ENCODE measurements around the gene LSS.
"Not testable (repeated sequence)": the region's sequence is repeated elsewhere in the genome, so short reads cannot be mapped to it uniquely, and the experiment has no call there.

Gene LSS

GRCh38 chr21:46185716-46186115, 42.9 kb downstream of the LSS start:
- no peak for DNase-seq (ENCODE audit: low read depth in 2 of 2)

DNA sequence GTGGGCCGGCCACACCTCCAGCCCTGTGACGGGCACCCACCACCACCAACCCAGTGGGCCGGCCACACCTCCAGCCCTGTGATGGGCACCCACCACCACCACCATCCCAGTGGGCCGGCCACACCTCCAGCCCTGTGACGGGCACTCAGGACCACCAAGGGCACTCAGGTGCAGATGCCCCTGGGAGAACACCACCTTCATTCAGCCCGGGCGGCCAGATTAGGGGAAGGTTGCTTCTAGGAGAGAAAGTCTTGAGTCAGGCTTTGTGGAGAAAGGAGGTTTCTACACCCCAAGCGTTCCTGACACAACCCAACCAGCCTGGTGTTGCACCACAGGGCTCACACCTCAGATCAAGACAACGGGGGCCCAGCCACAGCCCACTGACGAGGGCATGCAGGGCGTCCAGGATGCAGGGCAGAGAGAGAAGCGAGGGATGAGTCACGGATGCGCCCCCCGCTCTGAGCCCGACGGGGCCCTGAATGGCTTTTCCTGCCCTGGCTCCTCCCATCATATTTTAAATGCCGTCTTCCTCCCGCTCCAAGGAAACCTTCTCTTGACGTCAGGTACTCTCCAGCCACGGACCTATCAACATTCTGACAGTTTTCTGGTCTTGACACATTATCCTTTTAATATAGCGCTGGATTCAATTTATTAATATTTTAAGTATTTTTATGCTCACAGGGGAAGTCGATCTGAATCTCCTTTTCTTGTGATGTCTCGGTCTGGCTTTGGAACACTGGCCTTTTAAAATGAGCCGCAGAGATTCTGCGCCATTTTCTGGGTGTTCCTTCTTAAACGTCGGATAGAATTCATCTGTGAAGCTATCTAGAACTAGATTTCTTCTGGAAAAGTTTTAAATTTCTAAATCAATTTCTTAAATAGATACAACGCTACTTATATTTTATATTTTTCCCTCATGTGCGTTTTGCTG, 43.7 kb downstream of the LSS start:
- DNase-seq (ENCODE audit: low read depth in 2 of 2): peak; percentile 44 to 66

GRCh38 chr21:46183910-46184624, 44.5 kb downstream of the LSS start, which contains the start of gene SPATC1L:
SPATC1L (minus strand) TSS chr21:46184459; CDS start chr21:46182816, 1,643 bp downstream.
- DNase-seq (ENCODE audit: low read depth in 2 of 2): peak in 1 of 2 donors; percentile 53

- not testable (repeated sequence) for DNase-seq (ENCODE audit: low read depth in 2 of 2)
These were observed 45.2 kb downstream of the LSS start for GRCh38 chr21:46183337-46183909.

DNA sequence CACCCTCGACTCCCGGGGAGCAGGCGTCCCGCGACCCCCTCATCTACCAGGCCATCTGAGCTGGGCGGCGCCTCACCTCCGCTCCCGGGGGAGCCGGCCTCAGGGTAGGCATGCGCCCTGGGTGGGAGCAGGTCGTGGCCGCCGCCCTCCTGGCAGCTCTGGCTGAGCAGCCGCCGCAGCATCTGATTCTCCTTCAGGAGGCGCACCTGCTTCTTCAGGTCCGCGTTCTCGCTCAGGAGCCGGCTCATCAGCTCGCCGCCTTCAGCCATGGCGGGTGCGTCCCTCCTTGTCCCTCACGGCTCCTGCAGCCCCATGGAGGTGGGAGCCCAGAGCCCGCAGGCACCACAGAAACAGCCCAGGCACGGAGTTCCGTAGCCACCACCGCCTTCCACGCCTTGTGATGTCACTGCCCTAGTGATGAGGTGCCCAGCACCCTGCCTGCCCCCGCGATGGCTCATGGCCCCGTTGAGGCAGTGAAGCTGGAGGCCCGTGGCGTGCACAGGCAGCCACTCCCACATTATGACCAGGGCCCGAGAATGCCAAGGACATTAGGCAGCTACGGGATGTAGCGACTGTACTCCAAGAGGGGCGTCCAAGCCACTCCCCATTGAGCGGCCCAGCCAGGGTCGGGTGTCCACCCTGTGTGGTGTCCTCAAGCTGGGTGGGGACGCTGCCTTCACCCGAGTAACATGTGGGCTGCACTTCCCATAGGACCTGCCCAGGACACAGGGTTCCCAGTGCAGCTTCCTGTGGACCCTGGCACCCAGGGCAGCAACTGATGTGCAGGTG, 45.8 kb downstream of the LSS start:
- DNase-seq (ENCODE audit: low read depth in 2 of 2): no peak

DNA sequence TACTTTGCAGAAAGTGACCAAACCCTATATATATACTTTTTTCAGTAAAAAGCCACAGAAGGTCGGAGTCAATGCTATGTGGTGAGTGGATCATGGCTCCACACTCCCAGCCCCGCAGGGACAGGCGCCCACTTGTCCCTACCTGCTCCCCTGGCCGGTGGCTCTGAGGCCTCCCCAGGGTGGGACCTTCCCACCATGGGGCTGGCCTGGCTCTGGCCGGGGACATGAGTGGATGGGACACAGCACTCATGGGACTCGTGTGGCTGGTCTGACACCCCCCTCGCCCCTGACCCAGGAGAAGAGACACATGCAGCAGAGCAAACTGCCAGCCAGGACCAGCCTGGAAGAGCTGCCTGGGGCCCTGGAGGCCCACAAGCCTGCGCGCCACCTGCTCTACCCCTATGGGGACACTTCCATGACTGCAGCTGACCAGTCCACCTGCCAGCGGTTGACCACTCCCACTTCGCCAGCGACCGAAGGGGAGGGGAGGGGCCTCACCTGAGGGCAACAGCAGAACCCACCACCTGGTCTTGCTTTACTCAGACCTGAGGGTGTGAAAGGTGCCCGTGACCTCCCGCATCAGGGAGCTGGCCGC, 46.5 kb downstream of the LSS start:
- DNase-seq (ENCODE audit: low read depth in 2 of 2): no peak

DNA sequence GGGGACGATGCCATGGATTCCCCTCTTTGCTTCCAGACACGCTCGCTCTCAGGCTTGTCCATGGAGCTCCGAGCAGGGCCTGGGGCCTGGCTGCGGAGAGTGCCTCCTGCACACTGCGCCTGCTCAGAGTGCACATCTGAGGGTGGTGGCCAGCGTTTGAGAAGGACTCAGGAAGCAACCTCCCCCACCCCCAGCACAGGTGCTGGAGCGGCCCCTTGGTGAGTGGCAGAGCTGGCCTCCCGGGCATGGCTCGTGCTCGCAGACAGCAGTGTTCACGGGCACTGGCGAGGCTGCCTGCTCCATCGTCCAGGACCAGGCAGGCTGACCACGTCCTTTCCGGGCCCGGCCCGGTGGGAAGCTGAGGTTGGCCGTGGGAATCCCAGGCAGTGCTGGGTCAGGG, 47.1 kb downstream of the LSS start:
- DNase-seq (ENCODE audit: low read depth in 2 of 2): no peak

GRCh38 chr21:46180778-46181391, 47.7 kb downstream of the LSS start:
- DNase-seq (ENCODE audit: low read depth in 2 of 2): no peak

DNA sequence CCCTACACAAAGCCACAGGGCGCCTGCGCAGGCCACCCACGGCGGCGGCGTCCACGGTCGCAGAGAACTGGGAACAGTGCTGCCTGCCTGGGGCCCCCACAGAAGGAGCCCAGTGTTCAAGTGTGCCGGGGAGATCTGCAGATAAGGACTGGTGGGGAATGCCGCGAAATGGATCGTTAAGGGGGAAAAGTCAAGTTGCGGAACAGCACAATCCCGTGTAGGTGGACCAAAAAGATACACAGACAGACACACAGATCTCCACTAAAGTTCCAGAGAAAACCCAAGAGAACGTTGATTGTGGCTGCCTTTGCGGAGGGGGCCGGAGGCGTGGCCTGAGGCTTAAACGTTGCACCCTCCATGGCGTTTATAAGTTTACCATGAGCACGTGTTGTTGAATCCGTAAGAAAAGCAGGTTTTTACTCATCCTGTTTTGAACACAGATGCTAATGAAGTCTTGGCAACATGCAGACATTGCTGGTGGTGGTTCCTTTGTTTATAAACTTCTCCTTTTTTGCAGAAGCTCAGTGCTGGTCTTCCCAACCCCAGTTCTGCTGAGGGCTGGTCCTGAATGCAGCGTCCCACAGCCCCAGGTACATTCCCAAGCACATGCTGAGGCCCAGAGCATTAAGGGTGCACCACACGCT, 48.4 kb downstream of the LSS start:
- no peak for DNase-seq (ENCODE audit: low read depth in 2 of 2)

GRCh38 chr21:46179708-46180078, 48.9 kb downstream of the LSS start:
- DNase-seq (ENCODE audit: low read depth in 2 of 2): no peak

DNA sequence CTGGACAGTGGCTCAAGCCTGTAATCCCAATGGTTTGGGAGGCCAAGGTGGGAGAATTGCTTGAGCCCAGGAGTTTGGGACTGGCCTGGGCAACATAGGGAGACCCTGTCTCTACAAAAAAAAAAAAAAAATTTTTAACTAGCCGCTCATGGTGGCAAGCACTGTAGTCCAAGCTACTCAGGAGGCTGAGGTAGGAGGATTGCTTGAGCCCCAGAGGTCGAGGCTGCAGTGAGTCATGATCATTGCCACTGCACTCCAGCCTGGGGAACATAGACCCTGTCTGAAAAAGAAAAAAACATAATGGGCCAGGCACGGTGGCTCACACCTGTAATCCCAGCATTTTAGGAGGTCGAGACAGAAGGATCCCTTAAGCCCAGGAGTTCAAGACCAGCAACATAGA, 49.6 kb downstream of the LSS start:
- DNase-seq (ENCODE audit: low read depth in 2 of 2): no peak

DNA sequence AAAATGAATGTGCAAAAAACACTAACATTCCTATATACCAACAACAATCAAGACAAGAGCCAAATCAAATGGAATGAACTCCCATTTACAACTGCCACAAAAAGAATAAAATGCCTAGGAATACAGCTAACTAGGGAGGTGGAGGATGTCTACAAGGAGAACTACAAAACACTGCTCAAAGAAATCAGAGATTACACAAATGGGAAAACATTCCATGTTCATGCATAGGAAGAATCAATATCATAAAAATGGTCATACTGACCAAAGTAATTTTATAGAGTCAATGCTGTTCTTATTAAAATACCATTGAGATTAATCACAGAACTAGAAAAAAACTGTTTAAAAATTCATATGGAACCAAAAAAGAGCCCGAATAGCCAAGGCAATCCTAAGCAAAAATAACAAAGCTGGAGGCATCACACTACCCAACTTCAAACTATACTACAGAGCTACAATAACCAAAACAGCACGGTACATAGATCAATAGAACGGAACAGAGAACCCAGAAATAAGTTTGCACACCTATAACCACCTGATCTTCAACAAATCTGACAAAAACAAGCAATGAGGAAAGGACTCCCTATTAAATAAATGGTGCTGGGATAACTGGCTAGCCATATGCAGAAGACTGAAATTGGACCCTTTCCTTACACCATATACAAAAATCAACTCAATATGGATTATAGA, 52.0 kb downstream of the LSS start:
- not testable (repeated sequence) for DNase-seq (ENCODE audit: low read depth in 2 of 2)

DNA sequence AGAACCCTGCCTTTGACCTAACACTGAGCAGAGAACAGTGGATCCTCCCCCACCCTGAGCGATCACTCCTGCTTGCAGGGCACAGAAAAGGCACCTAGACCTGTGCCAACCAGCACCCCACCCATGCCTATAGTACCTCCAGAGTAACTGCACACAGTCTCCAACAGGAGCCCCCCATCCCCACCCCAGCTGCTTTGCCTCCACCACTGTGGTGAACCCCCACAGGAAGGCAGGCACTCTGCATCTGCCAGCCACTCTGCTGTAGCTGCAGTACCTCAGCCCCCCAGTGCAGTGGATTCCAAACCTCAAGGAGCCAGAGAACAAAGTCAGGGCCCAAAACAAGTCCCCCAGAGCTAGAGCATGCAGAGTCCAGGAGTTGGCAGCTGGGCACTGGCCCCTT, 55.0 kb downstream of the LSS start:
- DNase-seq (ENCODE audit: low read depth in 2 of 2): no peak

GRCh38 chr21:46172863-46173528, 55.6 kb downstream of the LSS start:
- DNase-seq (ENCODE audit: low read depth in 2 of 2): no peak

DNA sequence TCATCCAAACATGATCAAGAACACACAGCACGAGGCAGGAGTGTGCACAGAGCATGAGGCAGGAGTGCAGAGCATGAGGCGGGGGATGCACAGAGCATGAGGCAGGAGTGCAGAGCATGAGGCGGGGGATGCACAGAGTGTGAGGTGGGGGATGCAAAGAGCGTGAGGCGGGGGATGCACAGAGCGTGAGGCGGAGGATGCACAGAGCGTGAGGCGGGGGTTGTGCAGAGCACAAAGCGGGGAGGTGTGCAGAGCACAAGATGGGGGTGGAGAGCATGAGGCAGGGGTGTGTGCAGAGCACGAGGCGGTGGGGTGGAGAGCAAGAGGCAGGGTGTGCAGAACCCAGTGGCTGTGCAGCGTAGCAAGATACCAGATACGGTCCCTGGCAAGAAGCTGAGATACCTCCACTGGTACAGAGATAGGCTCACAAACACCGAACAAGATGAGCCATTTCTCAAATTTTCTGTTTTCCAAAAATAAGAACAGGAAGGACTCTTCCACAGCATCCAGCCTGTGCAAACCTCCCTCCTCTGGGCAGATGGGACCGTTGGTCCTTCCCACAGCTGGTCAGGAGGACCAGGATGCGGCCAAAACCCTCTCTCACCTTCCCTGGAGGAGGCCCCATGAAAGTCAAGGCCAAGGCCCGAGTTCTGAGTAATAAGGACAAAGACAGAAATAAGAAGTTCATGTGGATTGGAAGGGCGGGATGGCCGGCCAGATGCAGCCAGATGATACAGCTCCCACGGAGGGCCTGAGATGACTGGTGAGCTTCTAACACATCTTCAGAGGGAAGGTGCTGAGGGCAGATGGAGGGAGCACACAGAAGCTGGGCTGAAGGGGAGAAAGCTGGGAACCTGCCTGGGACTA, 56.3 kb downstream of the LSS start:
- DNase-seq (ENCODE audit: low read depth in 2 of 2): no peak

GRCh38 chr21:46171585-46171984, 57.0 kb downstream of the LSS start:
- DNase-seq (ENCODE audit: low read depth in 2 of 2): no peak

- not testable (repeated sequence) for DNase-seq (ENCODE audit: low read depth in 2 of 2)
These were observed 58.0 kb downstream of the LSS start for GRCh38 chr21:46170436-46171193.

Data from stimulated activated CD8-positive, alpha-beta memory T cell treated with anti-CD3 and anti-CD28 coated beads, Interleukin-2, amount 100 ng/mL, for 48 hours (primary cell).